GM18526 (cell line): ENCODE data around the gene INTS6.

Experiments used
- POLR2A ChIP-seq: IDR thresholded peaks from 3 replicates; pipeline ENCODE4 v1.6.1; 2011; ENCODE audit not compliant: insufficient read length; ENCODE audit errors: extremely low read depth

The INTS6 gene

DNA sequence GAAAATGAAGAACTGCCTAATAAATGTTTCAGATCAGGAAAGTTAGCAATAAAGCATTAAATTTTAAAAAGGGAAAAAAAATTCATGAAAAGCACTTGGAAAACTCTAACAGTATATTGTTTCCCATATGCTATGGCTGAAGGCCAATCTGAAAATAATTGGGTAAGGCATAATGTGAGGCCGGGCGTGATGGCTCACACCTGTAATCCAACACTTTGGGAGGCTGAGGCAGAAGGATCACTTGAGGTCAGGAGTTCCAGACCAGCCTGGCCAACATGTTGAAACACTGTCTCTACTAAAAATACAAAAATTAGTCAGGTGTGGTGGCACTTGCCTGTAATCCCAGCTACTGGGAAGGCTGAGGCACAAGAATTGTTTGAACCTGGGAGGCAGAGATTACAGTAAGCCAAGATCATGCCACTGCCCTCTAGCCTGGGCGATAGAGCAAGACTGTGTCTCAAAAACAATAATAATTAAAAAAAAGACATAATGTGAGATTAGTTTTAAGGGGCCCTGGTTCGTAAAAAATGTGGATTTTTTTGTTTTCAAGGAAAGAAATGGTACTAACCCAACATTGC, 15.2 kb downstream of the INTS6 start:
- TF ChIP-seq POLR2A = no peak

DNA sequence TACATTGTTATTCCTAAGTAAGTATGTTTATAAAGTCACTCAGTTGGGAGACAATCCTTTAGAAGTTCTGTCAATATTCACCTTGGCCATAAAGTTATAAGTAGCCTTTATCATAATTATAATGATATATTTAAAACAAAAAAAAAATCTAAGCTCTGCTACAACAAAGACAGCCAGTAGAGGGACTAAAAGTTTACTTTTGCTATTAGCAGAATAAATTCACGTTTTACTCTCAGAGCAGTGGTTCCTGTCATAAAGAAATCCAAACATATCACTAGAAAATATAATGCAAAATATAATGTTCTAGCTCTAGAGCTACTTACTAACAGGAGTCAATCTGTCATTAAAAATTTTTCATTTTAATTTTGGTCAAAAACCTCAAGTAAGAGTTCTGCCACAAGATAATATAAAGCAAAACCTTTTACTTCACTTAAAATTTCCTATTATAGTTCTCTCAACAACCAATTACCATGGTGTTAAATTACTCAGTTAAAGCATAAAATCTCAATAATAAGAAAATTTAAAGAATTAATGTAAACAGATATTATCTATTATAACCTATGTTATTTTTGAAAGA, 17.7 kb downstream of the INTS6 start:
- no peak for TF ChIP-seq POLR2A

DNA sequence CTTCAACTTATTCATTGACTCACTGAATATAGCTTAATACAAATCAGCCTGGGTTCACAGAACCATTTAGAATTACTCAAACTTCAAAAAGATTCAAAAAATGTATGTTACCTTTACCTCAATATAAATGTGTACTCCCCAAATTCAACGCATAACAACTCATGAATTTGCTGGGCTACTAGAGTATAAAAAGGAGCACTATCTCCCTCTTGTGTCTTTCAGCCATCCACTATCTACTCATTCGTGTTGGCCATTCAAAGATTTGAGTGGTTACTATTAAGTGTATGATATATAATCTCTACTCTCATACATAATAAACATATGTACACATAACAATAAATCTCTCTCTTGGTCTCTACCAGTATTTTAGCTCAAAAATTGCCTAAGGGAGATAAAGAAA, 20.3 kb downstream of the INTS6 start:
- no peak for TF ChIP-seq POLR2A

DNA sequence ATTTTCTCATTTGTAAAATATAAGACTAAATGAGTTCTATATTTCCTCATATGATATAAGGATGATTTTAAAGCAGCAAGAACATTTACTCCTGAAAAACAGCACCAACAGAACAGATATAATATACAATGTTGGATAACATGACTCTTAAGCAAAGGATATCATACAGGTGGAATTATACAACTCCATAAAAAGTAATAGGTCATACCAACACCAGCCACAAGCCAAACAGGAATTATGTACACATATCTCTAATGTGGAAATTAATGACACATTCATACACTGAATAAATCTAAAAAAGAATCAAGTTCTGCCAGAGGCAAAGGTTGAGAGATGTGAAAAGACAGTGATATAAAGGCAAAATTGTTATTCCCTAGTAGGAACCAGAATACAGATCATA, 25.9 kb downstream of the INTS6 start:
- no peak for TF ChIP-seq POLR2A

DNA sequence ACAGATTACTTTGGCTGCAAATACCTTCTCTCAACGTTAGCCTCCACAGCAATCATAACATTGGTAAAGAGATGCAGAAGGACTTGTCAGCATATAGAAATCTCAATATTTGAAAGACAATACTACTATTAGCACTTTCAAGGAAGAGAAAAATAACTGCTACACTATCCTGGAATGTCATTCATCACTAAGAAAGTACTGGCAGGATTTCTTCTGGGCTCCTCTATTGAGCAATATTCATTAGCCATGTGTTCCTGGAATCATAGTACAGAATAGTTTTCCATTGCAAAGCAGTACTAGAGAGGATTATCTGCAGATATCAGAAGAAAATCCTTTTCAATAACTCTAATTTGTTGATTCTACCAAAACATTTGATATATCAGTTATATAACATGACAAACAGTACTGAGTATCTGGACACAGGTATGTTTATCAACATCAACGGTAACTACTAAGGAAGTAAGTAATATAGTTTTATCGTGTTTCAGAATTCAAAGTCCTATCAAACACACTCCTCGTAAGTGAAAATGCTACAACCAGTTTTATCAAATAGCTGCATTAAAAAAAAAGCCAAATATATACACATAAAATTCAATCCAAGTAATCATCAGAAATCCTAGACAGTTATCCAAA, 27.3 kb downstream of the INTS6 start:
- no peak for TF ChIP-seq POLR2A

DNA sequence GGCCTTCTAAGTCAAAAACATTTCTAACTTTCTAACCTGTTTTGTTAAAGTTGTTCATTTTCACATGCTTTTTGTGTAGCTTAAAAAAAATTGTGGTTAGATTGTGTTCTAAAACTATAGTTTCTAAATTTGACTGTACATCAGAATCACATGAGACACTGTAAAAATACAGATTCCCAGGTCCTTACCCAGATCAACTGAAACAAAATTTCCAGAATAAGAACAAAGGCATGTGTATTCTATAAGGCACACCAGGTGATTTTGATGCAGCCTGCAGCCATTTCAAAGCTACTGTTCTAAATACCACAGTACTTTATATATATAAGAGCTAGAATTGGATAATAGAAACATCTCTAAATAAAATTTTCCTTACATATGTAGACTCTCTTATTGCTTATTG, 29.1 kb downstream of the INTS6 start:
- TF ChIP-seq POLR2A = no peak

DNA sequence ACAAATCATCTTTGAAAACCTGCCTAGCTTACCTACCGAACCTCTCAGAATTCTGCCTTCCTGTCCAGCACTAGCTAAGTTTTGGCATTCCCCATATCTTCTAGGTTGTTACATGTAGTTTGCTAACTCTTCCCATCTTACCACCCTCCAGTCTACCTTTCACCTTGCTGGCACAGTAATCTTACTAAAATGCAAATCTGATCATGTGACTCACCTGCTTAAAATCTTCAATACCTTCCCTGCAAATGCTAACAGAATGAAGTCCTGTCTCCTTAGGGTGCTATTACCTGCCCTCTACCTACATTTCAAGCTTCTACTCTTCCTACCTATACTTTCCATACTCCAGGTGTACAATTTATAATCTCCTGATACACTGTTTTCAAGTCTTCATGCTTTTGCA, 30.4 kb downstream of the INTS6 start:
- TF ChIP-seq POLR2A = no peak

DNA sequence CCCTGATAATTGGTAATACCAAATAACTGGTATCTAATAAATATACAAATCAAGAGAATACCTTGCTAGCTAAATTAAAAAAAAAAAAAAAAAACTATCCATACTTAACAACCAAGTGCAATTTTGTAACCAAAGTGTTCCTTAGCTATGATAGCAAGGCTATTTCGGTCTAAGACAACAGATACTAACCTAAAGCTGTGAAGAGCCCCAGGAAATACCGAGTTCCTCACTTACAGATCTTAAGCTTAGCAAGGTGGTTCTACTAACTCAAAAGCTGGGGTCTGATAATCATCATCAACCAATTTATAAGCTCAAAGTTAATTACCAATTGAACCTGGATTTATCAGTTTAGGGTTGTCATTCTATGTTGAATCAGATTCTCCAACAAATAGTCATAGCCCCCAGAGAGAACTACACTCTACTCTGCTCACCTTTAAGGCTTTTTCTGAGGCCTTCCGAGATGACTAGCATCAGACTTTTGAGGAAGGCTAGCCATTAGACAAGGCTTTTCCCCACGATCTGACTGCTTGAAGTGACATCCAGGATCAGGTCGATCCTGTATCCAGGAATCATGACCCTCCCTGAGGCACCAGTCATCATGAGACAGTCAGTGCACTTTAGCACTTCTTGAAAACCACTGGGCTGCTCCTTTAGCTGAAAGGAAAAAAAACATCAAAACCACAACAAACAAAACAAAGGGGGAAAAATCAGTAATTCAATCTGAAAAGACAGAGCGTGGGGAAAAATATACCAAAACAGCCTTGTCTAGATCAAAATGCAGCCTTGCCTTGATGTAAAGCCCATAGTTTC, 31.9 kb downstream of the INTS6 start:
- TF ChIP-seq POLR2A = no peak

DNA sequence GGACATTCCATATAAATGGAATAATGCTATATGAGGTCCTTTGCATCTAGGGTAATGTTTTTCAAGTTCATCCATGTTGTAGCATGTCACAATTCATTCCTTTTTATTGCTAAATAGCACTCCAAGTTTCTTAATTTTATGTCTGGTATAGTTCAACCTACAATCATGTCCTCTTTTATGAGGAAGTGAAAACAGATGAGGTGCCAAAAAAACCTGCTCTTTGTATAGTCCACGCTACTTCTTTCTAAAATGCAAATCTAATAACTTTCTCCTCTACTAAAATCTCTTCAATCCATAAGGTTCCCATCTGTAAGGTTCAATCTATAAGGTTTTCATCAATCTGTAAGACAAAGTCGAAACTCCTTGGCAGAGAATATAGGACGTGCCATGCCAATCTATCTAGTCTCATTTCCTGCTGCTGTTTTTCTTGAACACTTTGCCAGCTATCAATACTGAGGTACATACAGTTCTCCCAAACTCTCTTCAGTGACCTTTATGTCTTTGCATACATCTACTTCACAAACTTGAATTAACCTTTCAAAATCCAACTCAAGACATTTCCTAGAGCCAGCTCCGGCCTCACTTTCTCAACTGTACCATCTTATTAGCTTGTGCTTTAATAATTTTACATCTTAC, 33.7 kb downstream of the INTS6 start:
- no peak for TF ChIP-seq POLR2A

DNA sequence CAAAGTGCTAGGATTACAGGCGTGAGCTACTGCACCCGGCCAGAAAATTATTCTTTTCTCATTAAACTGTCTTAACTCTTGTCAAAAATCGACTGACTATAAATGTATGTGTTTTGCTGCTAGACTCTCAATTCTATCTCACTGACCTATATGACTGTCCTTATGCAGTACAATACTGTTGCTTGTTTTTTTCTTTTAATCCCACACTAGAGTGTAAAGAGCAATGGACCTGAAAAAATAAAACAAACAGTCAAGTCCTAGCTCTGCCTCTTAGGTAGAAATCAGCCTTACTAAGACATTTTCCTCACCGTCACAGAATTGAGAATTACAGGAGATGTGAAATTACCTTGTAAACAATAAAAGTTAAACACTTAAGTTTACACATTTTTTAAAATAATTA, 35.1 kb downstream of the INTS6 start:
- TF ChIP-seq POLR2A = no peak

DNA sequence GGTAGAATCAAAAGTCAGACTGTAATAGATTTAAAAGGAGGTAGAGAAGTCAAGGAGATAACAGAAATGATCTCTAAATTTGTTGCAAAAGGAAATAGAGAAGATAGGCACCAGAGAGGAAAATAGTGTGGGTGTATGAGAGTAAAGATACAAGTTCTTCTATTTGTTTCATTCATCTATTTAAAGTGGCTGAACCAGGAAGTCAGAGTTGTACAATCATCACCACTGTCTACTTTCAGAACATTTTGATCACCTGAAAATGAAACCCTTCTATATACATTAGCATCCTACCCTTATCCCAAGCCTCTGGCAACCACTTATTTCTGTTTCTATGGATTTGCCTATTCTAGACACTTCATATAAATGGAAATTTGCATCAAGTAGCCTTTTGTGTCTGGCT, 36.7 kb downstream of the INTS6 start:
- TF ChIP-seq POLR2A = no peak

DNA sequence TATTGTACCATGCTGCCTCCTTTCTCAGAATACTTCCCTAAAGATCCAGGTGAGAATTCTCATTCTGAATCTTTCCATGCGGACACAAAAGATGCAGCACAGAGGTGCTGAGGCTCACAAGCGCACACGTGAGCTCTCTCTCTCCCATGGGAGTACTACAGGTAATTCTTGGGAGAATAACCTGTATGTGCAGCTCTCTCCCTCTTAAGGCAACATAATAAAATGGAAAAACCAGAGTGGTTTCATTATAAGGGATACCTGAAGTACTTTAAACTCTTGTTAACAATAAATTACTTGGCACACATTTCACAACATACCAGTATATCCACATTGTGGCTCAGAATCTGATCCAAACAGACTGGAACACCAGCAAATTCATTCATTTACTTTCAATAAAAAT, 40.4 kb downstream of the INTS6 start:
- no peak for TF ChIP-seq POLR2A

DNA sequence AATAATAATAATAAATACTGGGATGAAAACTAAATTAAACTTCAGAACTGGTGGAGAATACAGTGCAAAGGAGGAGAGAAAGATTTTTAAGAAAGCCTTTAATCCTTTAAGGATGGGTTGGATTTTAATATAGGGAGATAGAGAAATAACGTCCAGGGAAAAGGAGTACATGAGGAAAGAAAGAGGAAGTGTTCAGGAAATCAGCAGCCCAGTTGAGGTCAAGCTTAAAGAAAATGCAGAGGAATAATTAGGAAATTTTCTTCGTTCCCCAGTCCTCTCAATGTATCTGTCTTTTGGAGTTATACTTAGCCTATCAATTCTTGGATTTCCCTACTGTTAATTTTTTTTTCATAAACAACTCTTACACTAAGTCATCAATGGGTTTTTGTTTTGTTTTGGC, 47.7 kb downstream of the INTS6 start:
- TF ChIP-seq POLR2A = no peak

DNA sequence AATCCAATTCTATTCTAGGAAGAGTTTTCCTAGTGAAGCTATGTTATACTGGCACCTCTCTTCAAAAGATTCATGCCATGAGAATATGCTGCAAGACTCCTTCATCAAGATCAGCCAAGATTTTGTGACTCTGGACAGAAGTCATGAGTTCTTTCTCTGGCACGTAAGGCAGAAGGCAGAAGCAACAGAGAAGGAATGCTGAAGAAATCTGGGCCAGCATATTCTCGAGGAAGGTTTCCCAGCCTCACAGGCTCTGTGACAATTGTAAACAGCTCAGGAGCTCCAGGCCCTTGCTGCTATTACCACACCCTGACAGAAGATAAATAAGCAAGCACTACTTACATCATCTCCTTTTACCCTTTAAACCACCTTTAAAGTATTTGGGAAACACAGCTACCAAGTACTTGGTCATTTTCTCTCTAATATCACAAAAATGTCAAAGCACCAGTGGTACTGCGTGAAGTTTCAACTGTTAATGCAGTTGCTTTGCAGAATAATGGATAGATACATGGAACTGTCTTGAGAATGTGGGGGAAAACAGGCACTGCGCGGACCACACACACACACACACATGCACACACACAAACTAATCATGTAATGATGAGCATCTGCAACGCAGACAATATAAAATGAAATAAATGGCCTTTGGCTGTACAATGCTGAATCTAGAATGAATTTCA, 55.4 kb downstream of the INTS6 start:
- no peak for TF ChIP-seq POLR2A

DNA sequence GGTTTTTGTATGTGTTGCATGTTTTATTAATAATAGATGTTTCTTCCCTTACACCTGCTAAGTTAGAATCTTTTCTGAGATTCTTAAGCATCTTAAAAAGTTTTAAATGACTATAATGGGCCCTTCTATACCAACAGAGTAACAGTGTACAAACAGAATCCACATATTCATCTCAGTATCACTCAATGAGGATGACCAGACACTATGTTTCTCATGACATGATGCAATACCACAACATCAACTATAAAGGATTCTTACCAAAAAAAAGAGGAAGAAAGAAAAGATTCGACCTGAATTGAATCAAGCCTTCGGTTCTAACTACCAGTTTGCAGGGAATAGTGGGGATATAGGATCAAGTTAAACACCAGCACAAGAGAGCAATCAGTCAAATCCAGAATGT, 56.5 kb downstream of the INTS6 start:
- no peak for TF ChIP-seq POLR2A
